ENCODE data around the gene SFSWAP.

Gene SFSWAP

DNA sequence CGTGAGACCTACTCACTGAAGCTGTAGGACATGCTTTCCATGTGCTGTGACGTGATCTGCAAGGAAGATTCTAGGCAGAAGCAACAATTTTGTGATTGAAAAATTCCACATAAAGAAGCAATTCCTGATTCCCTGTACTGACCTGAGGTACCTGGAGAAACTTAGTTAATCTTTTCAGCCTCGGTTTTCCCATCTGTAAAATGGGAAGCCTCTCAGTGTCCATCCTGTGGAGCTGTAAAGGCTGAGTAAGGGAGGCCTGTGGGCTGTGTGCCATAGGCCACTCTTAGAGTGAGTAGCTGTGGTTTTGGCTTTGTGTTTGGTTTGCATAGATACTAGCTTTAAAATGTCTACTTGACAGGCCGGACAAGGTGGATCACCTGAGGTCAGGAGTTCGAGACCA, 50.7 kb downstream of the SFSWAP start:
- DNase-seq (ENCODE audit: low spot score): no peak
- TF ChIP-seq, protein P1, sequence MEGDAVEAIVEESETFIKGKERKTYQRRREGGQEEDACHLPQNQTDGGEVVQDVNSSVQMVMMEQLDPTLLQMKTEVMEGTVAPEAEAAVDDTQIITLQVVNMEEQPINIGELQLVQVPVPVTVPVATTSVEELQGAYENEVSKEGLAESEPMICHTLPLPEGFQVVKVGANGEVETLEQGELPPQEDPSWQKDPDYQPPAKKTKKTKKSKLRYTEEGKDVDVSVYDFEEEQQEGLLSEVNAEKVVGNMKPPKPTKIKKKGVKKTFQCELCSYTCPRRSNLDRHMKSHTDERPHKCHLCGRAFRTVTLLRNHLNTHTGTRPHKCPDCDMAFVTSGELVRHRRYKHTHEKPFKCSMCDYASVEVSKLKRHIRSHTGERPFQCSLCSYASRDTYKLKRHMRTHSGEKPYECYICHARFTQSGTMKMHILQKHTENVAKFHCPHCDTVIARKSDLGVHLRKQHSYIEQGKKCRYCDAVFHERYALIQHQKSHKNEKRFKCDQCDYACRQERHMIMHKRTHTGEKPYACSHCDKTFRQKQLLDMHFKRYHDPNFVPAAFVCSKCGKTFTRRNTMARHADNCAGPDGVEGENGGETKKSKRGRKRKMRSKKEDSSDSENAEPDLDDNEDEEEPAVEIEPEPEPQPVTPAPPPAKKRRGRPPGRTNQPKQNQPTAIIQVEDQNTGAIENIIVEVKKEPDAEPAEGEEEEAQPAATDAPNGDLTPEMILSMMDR (IDR thresholded peaks at IDR 0.05; ENCODE audit: extremely low read depth, insufficient read depth, missing control alignments): no peak
- in situ Hi-C loops (cut with MboI; ENCODE audit: low pct_unique_long_range_greater_than_20kb, low sequenced_read_pairs, unreplicated experiment): no loop called here

DNA sequence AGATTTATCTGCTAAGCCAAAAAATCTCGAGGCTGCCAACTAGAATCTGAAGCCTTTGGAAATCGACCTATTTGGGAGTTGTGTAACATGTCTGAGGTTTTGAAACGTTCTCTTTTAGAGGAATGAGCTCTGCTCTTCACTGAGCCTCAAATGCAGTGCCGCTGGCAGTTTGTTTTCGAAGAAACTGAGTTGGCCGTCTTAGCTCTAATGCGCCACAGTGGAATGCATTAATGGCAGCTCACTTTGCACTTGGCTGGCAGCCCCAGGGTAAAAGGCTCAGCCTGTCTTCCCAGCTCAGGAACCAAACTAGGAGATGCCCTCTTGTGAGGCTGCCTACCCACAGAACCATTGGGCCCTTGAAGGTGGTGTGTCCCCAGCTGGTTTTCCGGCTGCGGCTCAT, 53.8 kb downstream of the SFSWAP start:
- DNase-seq (ENCODE audit: low spot score): no peak
- in situ Hi-C loops (cut with MboI; ENCODE audit: low pct_unique_long_range_greater_than_20kb, low sequenced_read_pairs, unreplicated experiment): no loop called here
- TF ChIP-seq, protein P1 (IDR thresholded peaks at IDR 0.05; ENCODE audit: extremely low read depth, insufficient read depth, missing control alignments): no peak

DNA sequence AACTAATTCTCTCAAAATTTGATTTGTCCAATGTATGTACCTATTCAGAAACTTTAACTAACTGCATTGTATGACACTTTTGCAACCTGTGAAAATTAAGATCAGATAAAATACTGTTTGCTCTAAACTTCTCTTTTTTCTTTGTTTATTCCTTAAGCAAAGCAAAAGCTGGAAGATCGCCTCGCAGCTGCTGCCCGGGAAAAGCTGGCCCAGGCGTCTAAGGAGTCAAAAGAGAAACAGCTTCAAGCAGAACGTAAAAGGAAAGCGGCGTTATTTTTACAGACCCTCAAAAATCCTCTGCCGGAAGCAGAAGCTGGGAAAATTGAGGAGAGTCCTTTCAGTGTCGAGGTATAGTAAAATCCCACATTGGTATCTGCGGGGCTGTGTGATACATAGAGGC, 55.1 kb downstream of the SFSWAP start:
- DNase-seq (ENCODE audit: low spot score): no peak
- in situ Hi-C loops (cut with MboI; ENCODE audit: low pct_unique_long_range_greater_than_20kb, low sequenced_read_pairs, unreplicated experiment): no loop called here
- TF ChIP-seq, protein P1 (IDR thresholded peaks at IDR 0.05; ENCODE audit: extremely low read depth, insufficient read depth, missing control alignments): no peak

DNA sequence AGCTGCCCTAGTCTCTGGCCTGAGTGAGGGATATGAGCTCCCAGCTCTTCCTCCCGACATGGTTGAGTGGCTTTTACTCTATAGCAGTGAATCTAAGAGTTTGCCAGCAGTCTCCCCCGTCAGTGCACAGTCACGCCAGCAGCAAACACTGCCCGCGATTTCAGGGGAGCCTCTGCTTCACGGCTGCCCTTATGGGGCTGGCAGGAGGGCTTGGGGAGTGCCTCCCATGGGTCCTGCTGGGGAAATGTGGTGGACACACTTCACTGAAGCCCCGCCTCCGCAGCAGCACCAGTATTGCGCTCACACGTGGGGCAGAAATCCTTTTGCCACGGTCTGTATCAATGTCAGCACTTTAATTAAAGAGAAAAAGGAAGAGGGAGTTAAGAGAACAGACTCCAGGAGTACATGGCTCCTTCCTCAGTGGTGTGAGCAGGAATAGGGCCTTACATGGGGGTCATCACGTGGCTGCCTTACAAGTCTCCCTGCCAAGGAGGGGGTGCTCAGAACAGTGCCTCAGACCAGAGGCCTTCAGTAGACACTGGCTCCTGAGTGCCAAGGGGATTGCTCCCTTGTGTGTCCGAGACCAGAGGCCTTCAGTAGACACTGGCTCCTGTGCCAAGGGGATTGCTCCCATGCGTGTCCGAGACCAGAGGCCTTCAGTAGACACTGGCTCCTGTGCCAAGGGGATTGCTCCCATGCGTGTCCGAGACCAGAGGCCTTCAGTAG, 55.7 kb downstream of the SFSWAP start:
- DNase-seq (ENCODE audit: low spot score): no peak
- TF ChIP-seq, protein P1 (IDR thresholded peaks at IDR 0.05; ENCODE audit: extremely low read depth, insufficient read depth, missing control alignments): no peak
- in situ Hi-C loops (cut with MboI; ENCODE audit: low pct_unique_long_range_greater_than_20kb, low sequenced_read_pairs, unreplicated experiment): no loop called here

DNA sequence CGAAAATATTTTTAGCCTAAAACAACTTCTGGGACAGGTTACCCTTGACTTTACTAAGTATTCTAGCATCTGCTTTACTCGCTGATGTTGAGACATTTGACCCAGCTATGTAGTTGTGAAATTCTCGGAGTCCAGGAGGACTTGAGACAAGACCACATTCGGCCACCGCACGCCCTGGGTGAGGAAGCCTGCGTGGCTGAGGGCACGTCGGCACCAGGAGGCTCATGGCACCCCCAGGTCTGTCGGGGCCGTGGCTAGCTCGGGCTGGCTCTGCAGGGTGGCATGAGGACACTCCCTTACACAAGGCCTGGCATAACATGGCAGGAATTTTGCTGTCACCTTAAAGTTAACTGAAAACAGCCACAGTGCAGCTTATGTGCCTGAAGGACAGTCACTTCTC, 59.2 kb downstream of the SFSWAP start:
- in situ Hi-C loops (cut with MboI; ENCODE audit: low pct_unique_long_range_greater_than_20kb, low sequenced_read_pairs, unreplicated experiment): no loop called here
- no peak for DNase-seq (ENCODE audit: low spot score)
- TF ChIP-seq, protein P1 (IDR thresholded peaks at IDR 0.05; ENCODE audit: extremely low read depth, insufficient read depth, missing control alignments): no peak

DNA sequence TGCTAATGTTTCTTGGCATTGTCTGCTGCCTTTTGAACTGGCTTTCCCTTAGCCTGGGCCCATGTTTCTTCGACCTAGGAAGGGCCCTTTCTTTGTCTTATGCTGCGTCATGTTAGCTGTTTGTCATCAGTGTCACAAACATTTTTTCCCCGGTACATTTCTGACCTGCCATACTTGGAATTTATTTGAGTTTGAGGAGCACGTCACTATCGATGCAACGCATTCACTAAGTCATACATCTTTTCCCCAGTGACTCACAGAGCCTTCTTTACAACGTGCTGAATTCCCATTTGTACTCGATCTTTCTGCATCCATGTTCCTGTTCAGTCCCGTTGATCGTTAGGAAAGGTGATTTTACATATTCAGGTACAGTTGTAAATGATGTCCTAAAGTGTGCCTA, 61.1 kb downstream of the SFSWAP start:
- TF ChIP-seq, protein P1 (IDR thresholded peaks at IDR 0.05; ENCODE audit: extremely low read depth, insufficient read depth, missing control alignments): no peak
- in situ Hi-C loops (cut with MboI; ENCODE audit: low pct_unique_long_range_greater_than_20kb, low sequenced_read_pairs, unreplicated experiment): no loop called here
- DNase-seq (ENCODE audit: low spot score): no peak
